PFSK-1 (cell line): Measurements from ENCODE around the gene WFDC13.

ENCODE experiments used
- FOXP2 ChIP-seq: optimal IDR thresholded peaks from 2 replicates; pipeline ENCODE3; 2011; ENCODE audit warnings: borderline replicate concordance, control low read depth, inconsistent platforms; ENCODE audit not compliant: insufficient read depth; ENCODE audit errors: extremely low read length, extremely low read depth
- POLR2AphosphoS5 ChIP-seq: IDR thresholded peaks from 2 replicates; pipeline ENCODE4 v1.6.1; 2012; ENCODE audit warnings: low read depth, mild to moderate bottlenecking, control low read depth, low read length, moderate library complexity
- SIN3A ChIP-seq: IDR thresholded peaks from 2 replicates; pipeline ENCODE4 v1.6.1; 2012; ENCODE audit warnings: mild to moderate bottlenecking, low read length, moderate library complexity, borderline replicate concordance; ENCODE audit not compliant: insufficient read depth
- TAF1 ChIP-seq: IDR thresholded peaks from 2 replicates; pipeline ENCODE4 v1.6.1; 2012; ENCODE audit warnings: low read length, control low read depth, borderline replicate concordance; ENCODE audit not compliant: insufficient read depth
- TF ChIP-seq, protein P1 (sequence below), 2 experiments: IDR thresholded peaks; 2 replicates each; pipeline versions ENCODE4 v1.6.1 to v1.8.0; 2011 to 2012; ENCODE audit warnings: low read depth in 2 of 2, low read length in 2 of 2, control low read depth in 1 of 2, inconsistent platforms in 1 of 2, mild to moderate bottlenecking in 1 of 2, moderate library complexity in 1 of 2; ENCODE audit not compliant: insufficient read depth in 1 of 2

DNA sequence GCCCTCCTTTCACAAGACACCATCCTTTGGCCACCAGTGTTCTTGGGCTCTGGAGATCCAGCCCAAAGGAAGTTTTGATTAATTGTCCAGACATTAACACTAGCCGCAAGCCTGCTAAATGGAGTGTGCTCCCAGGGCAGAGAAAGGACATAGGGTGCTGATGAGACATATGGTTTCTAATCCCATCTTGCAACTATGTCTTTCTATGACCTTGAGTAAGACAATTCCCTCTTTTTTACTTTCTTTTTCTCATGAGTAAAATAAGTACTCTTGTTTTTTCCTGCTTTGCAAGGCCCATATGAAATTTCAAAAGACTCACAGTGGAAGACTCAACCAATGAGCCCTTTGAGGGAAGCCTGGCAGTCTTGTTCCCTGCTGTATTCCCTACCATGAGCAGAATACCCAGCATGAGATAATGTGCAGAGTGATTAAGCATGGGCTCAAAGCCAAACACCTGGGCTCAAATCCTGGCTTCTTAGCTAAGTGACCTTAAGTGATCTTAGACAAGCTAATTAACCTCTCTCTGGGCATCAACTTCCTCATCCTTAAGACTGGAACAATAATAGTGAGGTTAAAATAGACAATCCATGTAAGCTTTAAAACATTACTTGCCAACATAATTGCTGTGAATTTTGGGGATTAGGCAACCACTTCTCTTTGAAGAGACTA lies 3.3 kb downstream of the WFDC13 start, which contains the start of gene WFDC10B:
- no peak for TF ChIP-seq SIN3A
- TF ChIP-seq, protein P1, sequence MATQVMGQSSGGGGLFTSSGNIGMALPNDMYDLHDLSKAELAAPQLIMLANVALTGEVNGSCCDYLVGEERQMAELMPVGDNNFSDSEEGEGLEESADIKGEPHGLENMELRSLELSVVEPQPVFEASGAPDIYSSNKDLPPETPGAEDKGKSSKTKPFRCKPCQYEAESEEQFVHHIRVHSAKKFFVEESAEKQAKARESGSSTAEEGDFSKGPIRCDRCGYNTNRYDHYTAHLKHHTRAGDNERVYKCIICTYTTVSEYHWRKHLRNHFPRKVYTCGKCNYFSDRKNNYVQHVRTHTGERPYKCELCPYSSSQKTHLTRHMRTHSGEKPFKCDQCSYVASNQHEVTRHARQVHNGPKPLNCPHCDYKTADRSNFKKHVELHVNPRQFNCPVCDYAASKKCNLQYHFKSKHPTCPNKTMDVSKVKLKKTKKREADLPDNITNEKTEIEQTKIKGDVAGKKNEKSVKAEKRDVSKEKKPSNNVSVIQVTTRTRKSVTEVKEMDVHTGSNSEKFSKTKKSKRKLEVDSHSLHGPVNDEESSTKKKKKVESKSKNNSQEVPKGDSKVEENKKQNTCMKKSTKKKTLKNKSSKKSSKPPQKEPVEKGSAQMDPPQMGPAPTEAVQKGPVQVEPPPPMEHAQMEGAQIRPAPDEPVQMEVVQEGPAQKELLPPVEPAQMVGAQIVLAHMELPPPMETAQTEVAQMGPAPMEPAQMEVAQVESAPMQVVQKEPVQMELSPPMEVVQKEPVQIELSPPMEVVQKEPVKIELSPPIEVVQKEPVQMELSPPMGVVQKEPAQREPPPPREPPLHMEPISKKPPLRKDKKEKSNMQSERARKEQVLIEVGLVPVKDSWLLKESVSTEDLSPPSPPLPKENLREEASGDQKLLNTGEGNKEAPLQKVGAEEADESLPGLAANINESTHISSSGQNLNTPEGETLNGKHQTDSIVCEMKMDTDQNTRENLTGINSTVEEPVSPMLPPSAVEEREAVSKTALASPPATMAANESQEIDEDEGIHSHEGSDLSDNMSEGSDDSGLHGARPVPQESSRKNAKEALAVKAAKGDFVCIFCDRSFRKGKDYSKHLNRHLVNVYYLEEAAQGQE (IDR thresholded peaks at IDR 0.05; ENCODE audit: insufficient read depth in 1 of 2, low read depth in 2 of 2, low read length in 2 of 2) = no peak
- no peak for TF ChIP-seq TAF1
- TF ChIP-seq POLR2AphosphoS5 = no peak
- no peak for TF ChIP-seq FOXP2
